Esophagus (tissue), 2 donors: ENCODE results near the gene ARIH1. TPM values are rescaled to one million over a fixed set of nuclear protein-coding genes. Genes with fewer than 3 reads are reported as not detected.
"Not testable (repeated sequence)": the region's sequence is repeated elsewhere in the genome, so short reads cannot be mapped to it uniquely, and the experiment has no call there.

ENCODE experiments used
- H3K27ac ChIP-seq, 2 donors: one replicate each; pipeline ENCODE4 v1.5.1; 2013; ENCODE audit warnings: low read depth in 2 of 2, mild to moderate bottlenecking in 2 of 2, inconsistent platforms in 1 of 2, low read length in 1 of 2, moderate library complexity in 1 of 2
- H3K27me3 ChIP-seq, 2 donors: one replicate each; pipeline ENCODE4 v1.6.1; 2013; ENCODE audit warnings: low read length in 2 of 2, control low read depth in 1 of 2, mild to moderate bottlenecking in 1 of 2; ENCODE audit not compliant: insufficient read depth in 2 of 2, control insufficient read depth in 1 of 2
- H3K36me3 ChIP-seq, 2 donors: one replicate each; pipeline ENCODE4 v1.6.1; 2013; ENCODE audit warnings: low read length in 1 of 2; ENCODE audit not compliant: control insufficient read depth in 2 of 2, insufficient read depth in 2 of 2
- H3K4me1 ChIP-seq, 2 donors: one replicate each; pipeline ENCODE4 v1.6.1; 2013; ENCODE audit warnings: low read length in 1 of 2; ENCODE audit not compliant: control insufficient read depth in 2 of 2, insufficient read depth in 2 of 2
- H3K4me3 ChIP-seq, 2 donors: one replicate each; pipeline ENCODE4 v1.5.1; 2013; ENCODE audit warnings: low read length in 2 of 2, mild to moderate bottlenecking in 2 of 2, low read depth in 1 of 2, moderate library complexity in 1 of 2
- H3K9me3 ChIP-seq, 2 donors: one replicate each; pipeline ENCODE4 v1.6.1; 2013; ENCODE audit warnings: mild to moderate bottlenecking in 2 of 2, low read depth in 1 of 2, low read length in 1 of 2, moderate library complexity in 1 of 2; ENCODE audit not compliant: control insufficient read depth in 2 of 2, insufficient read depth in 1 of 2
- WGBS, 2 donors: extraction: QIAGEN DNeasy Blood & Tissue Kit; methylation state at CpG; one replicate each; pipeline ENCODE4 v1.1.7; 2013; 5-methylcytosine and 5-hydroxymethylcytosine counted together
- polyA plus RNA-seq, 2 donors: library from polyadenylated mRNA; stranded (reverse); fragments of 200-250 nt; gene quantifications; one replicate each; pipeline ENCODE4 v1.2.3, GENCODE V29; 2013
- donor health status: healthy with polysubstance abuse.
- donor health status: Bipolar disorder and iron deficiency.

Gene ARIH1
- polyA plus RNA-seq, 2 donors = 17.5 to 17.6 TPM

DNA sequence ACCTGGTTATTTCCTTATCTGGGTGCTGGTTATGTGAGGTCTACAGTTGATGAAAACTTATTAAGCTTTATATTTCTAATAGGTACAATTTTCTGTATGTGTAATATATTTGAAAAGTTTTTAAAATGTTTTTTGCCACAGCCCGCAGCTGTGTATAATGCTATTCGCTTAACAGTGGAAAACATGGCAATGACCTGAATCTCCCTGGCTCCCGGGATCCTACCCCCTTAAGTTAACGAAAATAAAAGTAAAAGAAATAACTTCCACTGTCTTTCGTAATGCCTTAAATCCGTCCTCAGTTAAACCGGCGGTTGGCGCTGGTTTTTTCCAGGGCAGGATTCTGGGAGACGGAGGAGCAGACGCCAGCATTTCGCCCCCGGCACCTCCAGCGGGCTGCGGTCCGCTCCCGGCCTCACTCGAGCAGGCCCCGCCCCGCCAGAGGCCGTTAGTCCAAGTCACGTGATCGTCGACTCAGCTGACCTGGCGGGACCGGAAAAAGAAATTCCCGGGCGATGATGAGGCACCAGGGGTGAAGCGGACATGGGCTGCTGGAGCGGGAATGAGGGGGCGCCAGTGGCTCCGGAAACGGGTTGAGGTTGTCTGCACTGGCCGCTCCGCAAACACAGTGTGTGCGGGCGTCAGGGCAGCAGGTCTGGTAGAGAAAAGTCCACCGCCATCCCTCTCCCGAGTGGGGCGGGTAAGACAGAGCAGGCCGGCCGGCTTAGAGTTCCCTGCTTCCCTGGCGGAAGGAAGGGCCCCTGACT is 162.6 kb downstream of the ARIH1 start:
- H3K4me1 ChIP-seq, H3K27me3 ChIP-seq, H3K36me3 ChIP-seq, H3K9me3 ChIP-seq: not testable (repeated sequence)
- peak overlapping the region in 1 of 2 donors; percentile 49 for H3K27ac ChIP-seq
- 0 to 3% methylated on average over 10 to 23 of the region's 43 CpGs for WGBS, 2 donors
- H3K4me3 ChIP-seq = peak overlapping the region in 1 of 2 donors; percentile 27

DNA sequence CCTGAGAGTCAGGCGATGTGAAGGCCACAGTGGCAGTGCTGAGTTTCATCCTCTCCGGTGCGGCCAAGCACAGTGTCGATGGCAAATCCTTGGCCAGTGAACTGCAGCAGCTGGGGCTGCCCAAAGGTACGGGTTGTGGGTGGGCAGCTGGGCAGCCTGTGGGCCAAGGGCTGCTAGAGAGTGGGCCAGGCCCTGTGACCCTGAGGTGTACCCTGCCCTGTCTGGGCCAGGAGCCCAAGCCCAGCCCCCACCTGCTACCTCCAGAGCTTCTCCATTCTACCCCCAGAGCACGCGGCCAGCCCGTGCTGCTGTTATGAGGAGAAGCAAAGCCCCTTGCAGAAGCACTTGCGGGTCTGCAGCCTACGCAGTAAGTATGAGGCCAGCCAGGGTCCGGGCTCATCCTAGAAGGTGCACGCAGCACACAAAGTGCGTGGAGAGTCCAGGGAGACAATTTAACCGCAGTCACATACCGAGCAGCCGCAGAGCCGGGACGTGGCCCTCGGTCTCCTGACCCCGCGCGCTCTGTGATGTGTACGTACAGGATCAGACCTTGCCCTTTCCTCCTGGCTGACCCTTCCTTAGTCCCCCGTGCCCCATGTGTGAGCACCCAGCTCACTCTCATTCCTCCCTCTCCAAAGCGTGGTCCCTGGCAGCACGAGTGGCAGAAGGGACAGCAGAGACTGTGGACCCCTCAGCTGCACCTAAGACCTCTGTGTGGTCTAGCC is 165.8 kb downstream of the ARIH1 start:
- WGBS, 2 donors = no CpG with 5 or more reads among the region's 26 CpGs
- not testable (repeated sequence) for H3K27me3 ChIP-seq, H3K4me1 ChIP-seq, H3K36me3 ChIP-seq, H3K27ac ChIP-seq, H3K9me3 ChIP-seq, H3K4me3 ChIP-seq

DNA sequence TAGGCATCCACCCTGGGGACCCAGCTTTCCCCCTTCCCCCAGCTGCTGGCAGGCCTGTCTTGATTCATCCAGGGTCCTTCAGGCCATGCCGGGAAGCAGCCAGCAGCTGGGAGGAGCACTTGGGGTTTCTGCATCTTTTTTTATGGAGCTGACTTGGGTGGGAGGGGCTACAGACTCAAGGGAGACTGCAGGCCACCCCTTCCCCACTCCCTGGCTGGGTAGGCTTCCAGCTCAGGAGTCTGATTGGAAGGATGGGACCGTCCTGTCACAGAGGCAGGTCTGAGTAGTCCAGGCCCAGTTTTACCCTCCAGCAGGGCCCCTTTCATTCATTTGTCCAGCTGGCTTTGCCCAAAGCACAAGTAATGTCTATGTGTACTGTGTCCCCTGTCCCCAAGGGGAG is 168.1 kb downstream of the ARIH1 start:
- H3K4me3 ChIP-seq, H3K9me3 ChIP-seq, H3K4me1 ChIP-seq, H3K36me3 ChIP-seq, H3K27me3 ChIP-seq, H3K27ac ChIP-seq: not testable (repeated sequence)
- WGBS, 2 donors = no CpG with 5 or more reads among the region's 2 CpGs

DNA sequence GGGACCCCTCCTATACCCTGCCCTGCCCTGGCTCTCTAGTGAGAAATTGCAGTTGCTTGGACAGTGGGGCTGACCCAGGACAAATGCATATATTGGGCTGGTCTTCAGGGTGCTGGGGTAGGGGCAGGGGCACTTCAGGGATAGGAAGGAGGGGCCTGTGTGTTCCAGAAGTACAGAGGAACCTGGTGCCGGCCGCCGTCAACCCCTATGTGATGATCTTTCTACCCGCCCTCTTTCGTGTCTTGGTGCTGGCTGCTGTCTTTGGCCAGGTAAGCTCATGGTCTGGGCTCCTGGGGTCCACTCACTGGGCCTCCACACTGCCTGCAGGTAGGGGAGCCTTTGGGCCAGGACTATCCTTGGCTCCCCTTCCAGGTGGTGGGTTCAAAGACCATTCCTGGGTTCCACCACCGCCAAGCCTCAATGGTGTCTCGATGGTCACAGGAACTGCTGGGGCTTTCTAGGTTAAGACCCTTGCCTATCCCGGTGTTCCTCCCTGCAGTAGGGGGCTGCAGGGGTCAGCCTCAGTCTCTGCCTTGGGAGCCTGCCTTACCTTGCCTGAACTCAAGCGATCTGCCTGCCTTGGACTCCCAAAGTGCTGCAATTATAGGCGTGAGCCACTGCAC is 174.6 kb downstream of the ARIH1 start:
- not testable (repeated sequence) for H3K9me3 ChIP-seq, H3K27ac ChIP-seq, H3K27me3 ChIP-seq, H3K36me3 ChIP-seq, H3K4me3 ChIP-seq, H3K4me1 ChIP-seq
- 81 to 82% methylated on average over 8 of the region's 10 CpGs for WGBS, 2 donors

Other genes starting within 250 kb of the ARIH1 start
- gene PKM, start 243.1 kb upstream of the ARIH1 start, polyA plus RNA-seq = 100 to 1,000 TPM; 235 to 528 TPM
- gene PARP6, start 201.8 kb upstream of the ARIH1 start, polyA plus RNA-seq = 10 to 100 TPM; 28.4 to 52.3 TPM
- 1 to 10 TPM; 1.0 to 1.4 TPM for gene CELF6, start 154.2 kb upstream of the ARIH1 start, polyA plus RNA-seq
- 10 to 100 TPM; 22.8 to 24.2 TPM for gene HEXA, start 98.3 kb upstream of the ARIH1 start, polyA plus RNA-seq
- gene TMEM202, start 76.0 kb upstream of the ARIH1 start, polyA plus RNA-seq = not detected
- gene GOLGA6B, start 180.4 kb downstream of the ARIH1 start, polyA plus RNA-seq = not detected
- not detected for gene HIGD2B, start 211.9 kb downstream of the ARIH1 start, polyA plus RNA-seq
- gene BBS4, start 211.9 kb downstream of the ARIH1 start, polyA plus RNA-seq = 1 to 10 TPM; 5.2 to 6.4 TPM